HG03469 (cell line): ENCODE measurements around the gene SURF4.

ENCODE experiments used
- ATAC-seq: cut with Tn5 transposase; IDR thresholded peaks from one replicate; pipeline ENCODE4 v1.9.1; 2021; ENCODE audit warnings: mild to moderate bottlenecking, moderate library complexity, moderate number of reproducible peaks; ENCODE audit not compliant: unreplicated experiment

The SURF4 gene

DNA sequence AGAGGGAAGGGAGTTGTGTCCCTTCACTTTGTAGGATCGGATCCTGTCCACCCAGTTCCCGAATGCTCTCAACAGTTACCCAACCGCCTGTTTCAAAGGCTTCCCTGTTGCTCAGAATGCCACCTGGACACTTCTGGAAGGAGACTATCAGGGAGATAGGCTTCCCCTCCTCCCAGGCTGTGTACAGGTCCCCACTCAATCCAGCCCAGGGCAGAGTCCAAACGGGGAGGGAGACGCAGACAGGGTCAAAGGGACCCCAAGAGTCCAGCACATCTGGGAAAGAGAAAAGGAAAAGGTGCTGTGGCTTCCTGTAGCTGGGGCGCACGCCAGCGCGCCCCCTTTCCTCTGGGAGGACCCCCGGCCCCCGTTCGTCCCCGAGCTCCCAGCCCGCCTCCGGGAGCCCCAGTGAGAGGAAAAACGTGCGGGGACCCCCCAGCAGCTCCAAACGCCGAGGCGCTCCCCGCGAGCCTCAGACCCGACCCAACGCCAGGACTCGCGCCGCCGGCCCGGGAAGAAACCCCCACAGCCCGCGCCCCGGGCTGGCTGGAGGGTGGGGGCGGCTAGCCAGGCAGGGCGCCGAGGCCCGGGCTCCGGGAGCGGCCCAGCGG, 640 bp downstream of the SURF4 start:
- no peak for ATAC-seq

DNA sequence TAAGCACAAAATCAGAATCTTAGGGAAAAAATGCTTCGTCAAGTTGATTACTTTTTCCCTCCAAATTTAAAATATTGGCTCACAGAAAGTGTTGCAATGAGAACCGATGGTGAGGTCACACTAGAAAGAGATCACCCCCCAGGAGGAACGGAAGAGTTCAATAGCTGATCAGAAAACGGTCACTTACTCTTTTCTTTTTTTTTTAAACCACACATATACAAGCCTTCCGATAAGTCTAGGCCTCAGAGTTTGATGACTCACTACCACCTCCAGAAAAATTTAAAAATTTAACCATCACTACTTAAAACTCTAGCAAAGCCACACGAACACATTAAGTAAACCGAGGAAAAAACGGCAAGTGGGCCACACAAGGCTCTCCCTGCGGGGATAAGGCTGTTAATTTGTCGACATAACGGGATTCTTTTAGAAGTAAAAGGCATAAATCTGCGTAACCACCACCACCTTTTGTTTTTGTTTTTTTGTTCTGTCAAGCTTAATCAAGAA, 1.2 kb downstream of the SURF4 start:
- ATAC-seq, result no peak

DNA sequence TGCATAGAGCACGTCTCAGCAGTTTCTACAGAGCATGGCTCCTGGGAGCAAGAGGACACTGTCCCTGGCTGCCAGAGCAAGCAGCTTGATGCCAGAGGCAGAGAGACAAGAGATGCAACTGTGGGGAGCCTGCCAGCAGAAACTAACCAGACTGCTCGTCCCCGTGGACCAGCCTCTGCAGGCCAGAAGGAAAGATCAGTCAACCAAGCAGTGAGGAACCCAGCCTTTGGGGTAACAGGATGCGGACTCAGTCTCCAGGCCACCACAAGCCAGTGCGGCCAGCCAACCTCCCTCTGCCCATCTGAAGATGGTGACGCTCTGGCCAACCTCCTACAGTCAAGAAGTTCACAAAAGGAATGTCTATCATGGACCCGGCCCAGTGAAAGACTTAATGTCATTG, 3.7 kb downstream of the SURF4 start:
- no peak for ATAC-seq

GRCh38 chr9:133371261-133371711, 4.6 kb downstream of the SURF4 start:
- ATAC-seq, result no peak

GRCh38 chr9:133370685-133371084, 5.2 kb downstream of the SURF4 start:
- no peak for ATAC-seq

DNA sequence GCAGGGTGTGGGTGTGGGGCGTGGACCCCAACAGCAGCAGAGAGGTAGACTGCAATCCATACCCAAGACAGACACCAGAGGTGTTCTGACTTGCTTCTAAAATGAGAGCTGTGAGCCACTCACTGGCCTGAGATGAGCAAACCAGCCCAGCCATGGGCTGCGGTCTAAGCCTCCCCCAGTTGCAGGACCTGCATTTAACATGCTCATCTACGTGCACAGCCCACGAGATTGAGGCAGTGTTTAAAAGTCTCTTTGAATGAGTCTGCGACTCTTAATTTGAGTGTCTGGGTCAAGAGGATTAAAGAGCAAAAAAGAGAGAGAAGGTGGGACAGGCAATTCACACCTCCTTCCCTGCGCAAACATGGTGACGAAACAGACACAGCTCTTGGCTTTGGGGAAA, 5.9 kb downstream of the SURF4 start:
- ATAC-seq, result no peak

DNA sequence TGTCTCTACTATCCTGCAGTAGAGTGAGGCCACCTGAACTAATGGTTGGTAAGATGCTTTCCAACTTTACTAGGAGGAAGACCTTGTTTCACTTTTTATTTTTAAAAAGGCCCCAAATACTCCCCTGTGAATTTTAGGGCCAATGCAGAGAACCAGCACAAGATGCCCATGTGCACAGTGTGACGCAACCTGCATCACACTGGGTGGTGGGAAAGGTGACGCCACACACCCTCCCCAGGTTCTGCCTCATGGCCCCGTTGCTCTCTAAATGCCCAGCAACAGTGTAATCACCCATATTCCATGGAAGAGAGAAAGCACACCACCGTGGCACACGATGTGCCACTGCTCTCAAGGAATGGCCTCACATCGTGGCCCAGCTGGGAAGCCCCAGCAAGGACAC, 6.4 kb downstream of the SURF4 start:
- ATAC-seq, result no peak

GRCh38 chr9:133368249-133368881, 7.5 kb downstream of the SURF4 start:
- ATAC-seq, result no peak

DNA sequence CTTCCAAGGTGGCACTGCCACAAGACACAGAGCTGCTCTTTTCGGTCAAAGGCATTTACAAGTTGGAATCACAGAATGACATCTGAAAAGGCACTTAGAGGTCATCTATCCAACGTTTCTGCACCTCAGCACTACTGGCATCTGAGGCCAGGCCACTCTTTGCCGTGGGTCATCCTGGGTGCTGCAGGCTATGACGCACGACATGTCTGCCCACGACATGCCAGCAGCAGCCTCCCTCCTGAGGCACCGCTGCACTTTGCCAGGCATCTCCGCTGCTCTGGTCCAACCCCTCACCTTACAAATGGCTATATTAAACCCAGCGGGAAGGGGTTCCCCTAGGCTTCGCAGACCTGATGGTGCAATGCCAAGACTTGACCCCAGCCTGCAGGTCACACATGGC, 8.1 kb downstream of the SURF4 start:
- no peak for ATAC-seq

- no peak for ATAC-seq
These were observed 8.6 kb downstream of the SURF4 start for GRCh38 chr9:133367221-133367620.

- ATAC-seq, result no peak
These were observed 9.4 kb downstream of the SURF4 start for GRCh38 chr9:133366435-133366834.

- ATAC-seq, result no peak
These were observed 13.4 kb downstream of the SURF4 start for GRCh38 chr9:133362359-133363044.

- ATAC-seq, result no peak
These were observed 14.3 kb downstream of the SURF4 start for GRCh38 chr9:133361507-133362092.

DNA sequence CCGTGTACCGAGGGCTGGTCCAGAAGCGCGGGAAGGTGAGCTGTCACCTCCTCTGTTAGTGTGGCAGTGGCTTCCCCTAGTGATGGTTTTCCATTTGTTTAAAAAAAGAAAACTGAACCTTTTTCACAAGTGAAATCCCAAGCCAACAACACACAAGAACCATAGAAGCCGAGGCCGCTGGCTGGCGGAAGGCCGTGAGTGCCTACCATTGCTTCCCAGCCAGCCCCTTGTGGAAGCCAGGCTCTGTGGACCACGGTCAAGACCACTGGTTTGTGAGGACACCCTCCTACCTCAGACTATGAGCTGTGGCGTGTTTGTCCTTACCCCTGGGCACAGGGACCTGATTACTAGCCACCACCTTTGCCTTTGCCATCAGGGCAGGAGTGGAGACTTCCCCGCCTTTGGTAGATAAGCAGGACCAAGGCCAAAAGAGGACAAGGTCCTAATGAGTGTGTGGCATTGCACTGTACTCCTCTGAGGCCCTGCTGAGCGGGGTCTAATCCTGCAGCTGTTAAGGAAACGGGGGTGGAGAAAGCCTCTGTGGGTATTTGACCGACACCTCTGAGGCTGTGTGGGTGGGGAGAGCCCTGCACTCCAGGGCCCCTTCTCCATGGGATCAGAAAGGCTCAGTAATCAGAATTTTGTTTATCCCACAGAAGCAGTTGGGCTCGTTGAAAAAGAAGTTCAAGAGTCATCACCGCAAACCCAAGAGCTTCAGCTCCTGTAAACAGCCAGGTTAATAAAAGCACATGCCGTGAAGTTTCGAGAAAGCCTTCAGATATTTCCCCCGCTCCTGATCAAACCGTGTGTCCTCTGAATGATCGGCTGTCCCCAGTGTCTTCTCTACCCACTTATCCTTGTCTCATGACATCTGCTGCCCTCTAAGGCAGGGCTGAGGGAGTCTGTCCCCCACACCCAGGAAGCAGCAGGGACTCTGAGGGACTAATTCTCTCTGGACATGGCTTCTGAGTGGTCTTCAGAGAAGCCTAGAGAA, 15.2 kb downstream of the SURF4 start:
- no peak for ATAC-seq

DNA sequence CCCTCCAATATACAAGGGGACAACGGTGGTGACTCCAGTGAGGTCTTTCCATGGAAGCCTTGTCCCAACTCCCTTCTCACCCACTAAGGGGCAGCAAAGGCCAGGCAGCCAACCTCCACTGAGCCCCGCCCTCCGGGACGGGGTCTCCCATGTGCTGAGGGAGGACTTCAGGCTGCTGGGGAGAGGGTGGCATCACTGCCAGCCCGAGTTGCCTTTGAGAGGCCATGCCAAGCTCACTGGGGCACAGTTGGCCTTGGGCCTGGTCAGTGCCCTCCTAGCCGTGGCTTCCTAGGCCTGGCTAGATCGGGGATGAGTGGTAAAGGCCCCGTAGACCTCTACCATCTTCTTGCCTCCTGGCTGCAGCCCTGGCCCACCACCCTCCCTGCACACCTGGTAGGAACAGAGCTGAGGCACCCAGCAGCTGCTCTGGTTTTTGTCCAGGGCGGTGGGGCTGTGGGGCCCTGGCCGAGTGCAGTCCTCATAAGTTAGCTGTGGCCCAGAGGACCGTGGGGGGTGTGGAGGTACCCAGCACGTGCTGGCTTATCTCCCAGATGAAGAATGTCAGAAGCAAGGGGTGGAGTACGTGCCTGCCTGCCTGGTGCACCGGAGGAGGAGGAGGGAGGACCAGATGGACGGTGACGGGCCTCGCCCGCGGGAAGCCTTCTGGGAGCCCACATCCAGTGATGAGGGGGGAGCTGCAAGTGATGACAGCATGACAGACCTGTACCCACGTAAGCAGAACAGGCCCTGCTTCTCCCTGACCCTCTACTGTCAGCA, 16.3 kb downstream of the SURF4 start:
- no peak for ATAC-seq

DNA sequence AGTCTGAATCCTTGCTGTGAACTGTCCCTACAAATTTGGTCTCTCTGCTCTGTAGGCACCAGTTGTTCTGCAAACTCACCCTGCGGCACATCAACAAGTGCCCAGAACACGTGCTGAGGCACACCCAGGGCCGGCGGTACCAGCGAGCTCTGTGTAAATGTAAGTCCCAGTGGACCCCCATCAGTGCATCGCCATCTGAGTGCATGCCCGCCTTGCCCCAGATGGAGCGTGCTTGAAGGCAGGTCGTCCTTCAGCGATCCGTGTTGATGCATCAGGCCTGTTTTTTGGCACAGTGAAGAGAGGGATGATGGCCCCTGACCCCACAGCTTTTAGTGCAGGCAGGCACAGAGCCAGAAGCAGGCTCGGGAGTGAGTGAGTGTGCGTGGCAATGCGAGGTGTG, 18.2 kb downstream of the SURF4 start:
- no peak for ATAC-seq

DNA sequence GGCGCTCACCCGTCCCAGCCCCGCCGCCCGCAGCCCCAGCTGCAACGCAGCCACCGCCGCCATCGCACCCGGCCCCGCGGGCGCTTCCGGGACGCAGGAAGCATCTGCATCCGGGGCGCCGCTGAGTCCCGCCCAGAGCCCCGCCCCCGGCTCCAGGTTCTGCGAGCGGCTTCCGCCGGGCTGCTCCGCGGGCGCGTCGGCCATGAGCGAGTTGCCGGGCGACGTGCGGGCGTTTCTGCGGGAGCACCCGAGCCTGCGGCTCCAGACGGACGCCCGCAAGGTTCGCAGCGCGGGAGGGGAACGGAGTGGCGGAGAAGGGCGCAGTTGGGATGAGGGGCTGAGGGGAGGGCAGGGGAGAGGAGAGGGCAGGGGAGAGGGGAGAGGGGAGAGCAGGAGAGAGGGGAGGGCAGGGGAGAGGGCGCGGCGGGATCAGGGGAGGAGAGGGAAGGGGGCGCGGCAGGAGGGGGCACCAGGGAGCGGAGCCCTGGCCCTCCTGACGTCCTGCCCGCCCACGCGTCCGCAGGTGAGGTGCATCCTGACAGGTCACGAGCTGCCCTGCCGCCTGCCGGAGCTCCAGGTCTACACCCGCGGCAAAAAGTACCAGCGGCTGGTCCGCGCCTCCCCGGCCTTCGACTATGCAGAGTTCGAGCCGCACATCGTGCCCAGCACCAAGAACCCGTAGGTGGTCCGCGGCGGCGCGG, 19.3 kb downstream of the SURF4 start, which contains the start of the genes SURF1 and SURF2:
SURF1 (minus strand) TSS at position 97 of the 701 bp plus-strand sequence; CDS start at position 63, 34 bp downstream.
SURF2 (plus strand) TSS at position 160 of the 701 bp plus-strand sequence; CDS start at position 203, 43 bp downstream.
- ATAC-seq, result no peak

- no peak for ATAC-seq
These were observed 19.9 kb downstream of the SURF4 start for GRCh38 chr9:133355881-133356357.

DNA sequence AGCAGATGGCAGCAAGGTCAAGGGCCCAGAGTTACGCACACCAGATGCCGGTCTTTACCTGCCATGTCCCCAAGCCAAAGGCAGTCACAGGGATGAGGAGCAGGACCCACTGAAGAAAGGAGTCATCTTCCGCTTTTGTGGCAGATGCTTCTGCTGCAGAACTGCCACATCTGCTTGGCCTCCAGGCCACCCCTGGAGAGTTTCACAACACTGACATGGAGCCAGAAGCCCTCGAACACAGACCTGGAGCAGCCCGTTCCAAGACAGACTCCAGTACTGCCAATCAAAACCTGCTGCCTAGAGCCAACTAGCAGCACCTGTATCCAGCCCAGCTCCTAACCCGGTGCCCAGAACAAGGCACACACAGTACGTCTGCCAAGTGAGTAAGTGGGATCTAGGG, 21.1 kb downstream of the SURF4 start:
- ATAC-seq, result no peak
